AG10803 (cell line): ENCODE data around the gene CSTB.

Source experiments
- DNase-seq: peaks from one replicate; pipeline ENCODE4 v3.0.0; 2010; ENCODE audit warnings: low read depth
- H3K4me3 ChIP-seq: 2 replicates; pipeline ENCODE4 v1.5.1; 2011; ENCODE audit warnings: mild to moderate bottlenecking, low read length, control low read depth
- CTCF ChIP-seq: conservative IDR thresholded peaks from 2 replicates; pipeline ENCODE4 v1.5.1; 2011; ENCODE audit warnings: mild to moderate bottlenecking, low read length, control low read depth, inconsistent platforms

Gene CSTB

GRCh38 chr21:43786807-43787440, 10.8 kb upstream of the CSTB start:
- no peak for TF ChIP-seq CTCF
- DNase-seq = no peak
- H3K4me3 ChIP-seq = no peak overlapping the region

GRCh38 chr21:43786300-43786806, 10.2 kb upstream of the CSTB start:
- no peak for TF ChIP-seq CTCF
- no peak overlapping the region for H3K4me3 ChIP-seq
- DNase-seq = no peak

GRCh38 chr21:43785134-43785533, 9.0 kb upstream of the CSTB start:
- no peak for TF ChIP-seq CTCF
- DNase-seq = no peak
- no peak overlapping the region for H3K4me3 ChIP-seq

GRCh38 chr21:43783098-43783700, 7.1 kb upstream of the CSTB start:
- TF ChIP-seq CTCF = no peak
- DNase-seq = no peak
- no peak overlapping the region for H3K4me3 ChIP-seq

- no peak for DNase-seq
- H3K4me3 ChIP-seq = no peak overlapping the region
- no peak for TF ChIP-seq CTCF
These were observed 6.5 kb upstream of the CSTB start for GRCh38 chr21:43782431-43783097.

- no peak for DNase-seq
- H3K4me3 ChIP-seq = no peak overlapping the region
- TF ChIP-seq CTCF = no peak
These were observed 5.7 kb upstream of the CSTB start for GRCh38 chr21:43781846-43782245.

- no peak for DNase-seq
- H3K4me3 ChIP-seq = no peak overlapping the region
- TF ChIP-seq CTCF = no peak
These were observed 3.6 kb upstream of the CSTB start for GRCh38 chr21:43779660-43780059.
